ENCODE results near the gene IRF4.

GRCh38 chr6:424741-425417 is 33.3 kb downstream of the IRF4 start:
- TF ChIP-seq POLR2A (IDR thresholded peaks at IDR 0.05; ENCODE audit: extremely low read depth, insufficient read length) (no peak), CTCF (IDR thresholded peaks at IDR 0.05; ENCODE audit: low read depth, low read length) (peak; percentile 32), MYC (IDR thresholded peaks at IDR 0.05; ENCODE audit: low read depth, low read length) (no peak), MAX (IDR thresholded peaks at IDR 0.05; ENCODE audit: low read depth, low read length) (no peak)

Measured in NB4 (cell line).